ENCODE measurements around the gene FBN1.

DNA sequence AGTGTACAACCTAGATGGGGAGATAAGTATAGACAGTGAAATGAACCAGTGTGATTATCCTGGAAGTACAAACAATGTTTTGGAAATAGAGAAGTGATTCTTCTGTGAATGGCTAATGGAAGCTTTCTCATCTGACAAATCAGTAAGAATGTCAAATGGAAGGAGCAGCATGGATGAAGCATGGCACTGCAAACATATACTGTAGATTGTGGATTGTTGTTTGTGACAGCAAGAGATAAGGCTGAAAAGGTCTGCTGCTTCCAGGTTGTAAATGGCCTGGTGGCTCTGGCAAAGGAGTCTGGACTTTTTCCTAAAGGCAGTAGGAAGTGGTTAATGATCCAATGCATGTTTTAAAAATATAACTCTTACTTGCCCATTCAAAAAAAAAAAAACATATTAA lies 71.3 kb downstream of the FBN1 start:
- TF ChIP-seq CREB1 (CRISPR knock-in tag; IDR thresholded peaks at IDR 0.05; ENCODE audit: low read depth), result no peak
- TF ChIP-seq, protein P1, sequence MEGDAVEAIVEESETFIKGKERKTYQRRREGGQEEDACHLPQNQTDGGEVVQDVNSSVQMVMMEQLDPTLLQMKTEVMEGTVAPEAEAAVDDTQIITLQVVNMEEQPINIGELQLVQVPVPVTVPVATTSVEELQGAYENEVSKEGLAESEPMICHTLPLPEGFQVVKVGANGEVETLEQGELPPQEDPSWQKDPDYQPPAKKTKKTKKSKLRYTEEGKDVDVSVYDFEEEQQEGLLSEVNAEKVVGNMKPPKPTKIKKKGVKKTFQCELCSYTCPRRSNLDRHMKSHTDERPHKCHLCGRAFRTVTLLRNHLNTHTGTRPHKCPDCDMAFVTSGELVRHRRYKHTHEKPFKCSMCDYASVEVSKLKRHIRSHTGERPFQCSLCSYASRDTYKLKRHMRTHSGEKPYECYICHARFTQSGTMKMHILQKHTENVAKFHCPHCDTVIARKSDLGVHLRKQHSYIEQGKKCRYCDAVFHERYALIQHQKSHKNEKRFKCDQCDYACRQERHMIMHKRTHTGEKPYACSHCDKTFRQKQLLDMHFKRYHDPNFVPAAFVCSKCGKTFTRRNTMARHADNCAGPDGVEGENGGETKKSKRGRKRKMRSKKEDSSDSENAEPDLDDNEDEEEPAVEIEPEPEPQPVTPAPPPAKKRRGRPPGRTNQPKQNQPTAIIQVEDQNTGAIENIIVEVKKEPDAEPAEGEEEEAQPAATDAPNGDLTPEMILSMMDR (conservative IDR thresholded peaks at IDR 0.05; ENCODE audit: low read depth in 2 of 2), result no peak
- no peak for TF ChIP-seq EZH2 (IDR thresholded peaks at IDR 0.05; ENCODE audit: low read depth, unreplicated experiment)
- TF ChIP-seq POLR2AphosphoS5 (IDR thresholded peaks at IDR 0.05; ENCODE audit: low read depth), result no peak
- no peak for TF ChIP-seq REST (IDR thresholded peaks at IDR 0.05; ENCODE audit: unreplicated experiment)
- no peak for TF ChIP-seq STAT1 (IDR thresholded peaks at IDR 0.05; ENCODE audit: unreplicated experiment)
- TF ChIP-seq EZH2phosphoT487 (IDR thresholded peaks at IDR 0.05; ENCODE audit: unreplicated experiment), result no peak
- no peak for TF ChIP-seq ZNF114 (CRISPR knock-in tag; IDR thresholded peaks at IDR 0.05)
- no peak for TF ChIP-seq NANOG (IDR thresholded peaks at IDR 0.05; ENCODE audit: borderline replicate concordance)
- TF ChIP-seq, protein P2, sequence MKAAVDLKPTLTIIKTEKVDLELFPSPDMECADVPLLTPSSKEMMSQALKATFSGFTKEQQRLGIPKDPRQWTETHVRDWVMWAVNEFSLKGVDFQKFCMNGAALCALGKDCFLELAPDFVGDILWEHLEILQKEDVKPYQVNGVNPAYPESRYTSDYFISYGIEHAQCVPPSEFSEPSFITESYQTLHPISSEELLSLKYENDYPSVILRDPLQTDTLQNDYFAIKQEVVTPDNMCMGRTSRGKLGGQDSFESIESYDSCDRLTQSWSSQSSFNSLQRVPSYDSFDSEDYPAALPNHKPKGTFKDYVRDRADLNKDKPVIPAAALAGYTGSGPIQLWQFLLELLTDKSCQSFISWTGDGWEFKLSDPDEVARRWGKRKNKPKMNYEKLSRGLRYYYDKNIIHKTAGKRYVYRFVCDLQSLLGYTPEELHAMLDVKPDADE (IDR thresholded peaks at IDR 0.05), result no peak
